ENCODE results near the gene FHIT. TPM values are rescaled to one million over a fixed set of nuclear protein-coding genes. Genes with fewer than 3 reads are reported as not detected.

FHIT gene
- total RNA-seq, 1 donor from 2014 or later = 5.7 TPM

DNA sequence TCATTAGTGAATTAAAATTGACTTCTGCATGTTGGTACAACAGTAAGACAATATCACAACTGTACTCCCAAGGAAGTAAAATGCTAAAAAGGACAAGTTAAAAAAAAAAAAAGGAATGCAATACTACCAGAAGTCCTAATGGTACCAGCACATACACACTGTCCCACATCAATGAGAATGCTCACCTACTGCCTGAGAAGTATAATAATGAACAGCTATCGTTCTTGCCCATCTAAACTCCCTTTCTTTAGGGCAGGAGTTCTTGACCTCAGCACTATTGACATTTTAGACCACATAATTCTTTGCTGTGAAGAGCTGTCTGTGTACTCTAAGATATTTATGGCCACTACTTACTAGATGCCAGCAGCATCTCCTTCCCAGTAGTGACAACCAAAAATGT, 651.7 kb downstream of the FHIT start:
- Histone ChIP-seq H3K4me3 (no peak overlapping the region), H2AFZ (replicated peaks) (no peak overlapping the region), H3K27me3 (no peaks in the 10 kb centered on the region), H3K4me1 (peaks cover 7% of the 10 kb centered on the region), H3K9me3 (ENCODE audit: low read depth) (no peaks in the 10 kb centered on the region), H3K9ac (no peak overlapping the region), H3K27ac (no peak overlapping the region), H3K4me2 (no peak overlapping the region), H3F3A (ENCODE audit: low read depth) (no peaks in the 10 kb centered on the region), H3K79me2 (ENCODE audit: low read depth) (no peaks in the 10 kb centered on the region), H4K20me1 (ENCODE audit: low read depth) (no peaks in the 10 kb centered on the region), H3K36me3 (no peaks in the 10 kb centered on the region)
- Mint-ChIP-seq H3K27me3 (ENCODE audit: insufficient read depth, low read depth) (peaks cover under 1% of the 10 kb centered on the region), H3K9me3 (no peaks in the 10 kb centered on the region), H3K36me3 (no peaks in the 10 kb centered on the region), H3K27ac (no peak overlapping the region), H3K4me1 (no peaks in the 10 kb centered on the region), H3K4me3 (no peak overlapping the region)
- no peak for TF ChIP-seq EZH2phosphoT487 (IDR thresholded peaks at IDR 0.05)
- no peak for TF ChIP-seq EZH2 (IDR thresholded peaks at IDR 0.05)
- TF ChIP-seq, protein P1, sequence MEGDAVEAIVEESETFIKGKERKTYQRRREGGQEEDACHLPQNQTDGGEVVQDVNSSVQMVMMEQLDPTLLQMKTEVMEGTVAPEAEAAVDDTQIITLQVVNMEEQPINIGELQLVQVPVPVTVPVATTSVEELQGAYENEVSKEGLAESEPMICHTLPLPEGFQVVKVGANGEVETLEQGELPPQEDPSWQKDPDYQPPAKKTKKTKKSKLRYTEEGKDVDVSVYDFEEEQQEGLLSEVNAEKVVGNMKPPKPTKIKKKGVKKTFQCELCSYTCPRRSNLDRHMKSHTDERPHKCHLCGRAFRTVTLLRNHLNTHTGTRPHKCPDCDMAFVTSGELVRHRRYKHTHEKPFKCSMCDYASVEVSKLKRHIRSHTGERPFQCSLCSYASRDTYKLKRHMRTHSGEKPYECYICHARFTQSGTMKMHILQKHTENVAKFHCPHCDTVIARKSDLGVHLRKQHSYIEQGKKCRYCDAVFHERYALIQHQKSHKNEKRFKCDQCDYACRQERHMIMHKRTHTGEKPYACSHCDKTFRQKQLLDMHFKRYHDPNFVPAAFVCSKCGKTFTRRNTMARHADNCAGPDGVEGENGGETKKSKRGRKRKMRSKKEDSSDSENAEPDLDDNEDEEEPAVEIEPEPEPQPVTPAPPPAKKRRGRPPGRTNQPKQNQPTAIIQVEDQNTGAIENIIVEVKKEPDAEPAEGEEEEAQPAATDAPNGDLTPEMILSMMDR (IDR thresholded peaks at IDR 0.05) = no peak
- DNase-seq (ENCODE audit: low spot score) = no peak

DNA sequence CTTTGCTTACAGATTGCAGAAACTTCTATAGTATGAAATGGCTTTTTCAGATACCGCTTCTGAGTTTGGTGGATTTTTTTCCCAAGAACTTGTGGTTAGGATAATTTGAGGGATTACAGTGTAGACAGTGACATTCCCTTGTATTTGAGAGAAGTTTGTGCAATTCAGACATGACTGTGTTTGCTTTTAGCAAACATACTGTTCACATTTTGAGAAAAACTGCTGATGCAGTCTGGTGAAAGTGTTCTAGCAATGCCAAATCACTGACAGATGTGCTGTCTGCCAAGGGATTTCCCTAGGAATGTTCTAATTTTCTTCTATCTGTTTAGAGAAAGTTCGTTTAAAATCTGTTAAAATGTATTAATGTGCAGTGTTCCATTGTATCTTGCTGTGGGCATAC, 652.6 kb downstream of the FHIT start:
- Histone ChIP-seq H3F3A (ENCODE audit: low read depth) (no peaks in the 10 kb centered on the region), H4K20me1 (ENCODE audit: low read depth) (no peaks in the 10 kb centered on the region), H3K79me2 (ENCODE audit: low read depth) (no peaks in the 10 kb centered on the region), H3K4me3 (no peak overlapping the region), H3K27me3 (no peaks in the 10 kb centered on the region), H3K4me1 (peaks cover 7% of the 10 kb centered on the region), H3K36me3 (no peaks in the 10 kb centered on the region), H3K27ac (no peak overlapping the region), H2AFZ (replicated peaks) (no peak overlapping the region), H3K4me2 (no peak overlapping the region), H3K9me3 (ENCODE audit: low read depth) (no peaks in the 10 kb centered on the region), H3K9ac (no peak overlapping the region)
- Mint-ChIP-seq H3K4me1 (no peaks in the 10 kb centered on the region), H3K27me3 (ENCODE audit: insufficient read depth, low read depth) (no peaks in the 10 kb centered on the region), H3K27ac (no peak overlapping the region), H3K36me3 (no peaks in the 10 kb centered on the region), H3K9me3 (no peaks in the 10 kb centered on the region), H3K4me3 (no peak overlapping the region)
- TF ChIP-seq, protein P1 (IDR thresholded peaks at IDR 0.05) = no peak
- TF ChIP-seq EZH2phosphoT487 (IDR thresholded peaks at IDR 0.05) (no peak), EZH2 (IDR thresholded peaks at IDR 0.05) (no peak)
- no peak for DNase-seq (ENCODE audit: low spot score)

DNA sequence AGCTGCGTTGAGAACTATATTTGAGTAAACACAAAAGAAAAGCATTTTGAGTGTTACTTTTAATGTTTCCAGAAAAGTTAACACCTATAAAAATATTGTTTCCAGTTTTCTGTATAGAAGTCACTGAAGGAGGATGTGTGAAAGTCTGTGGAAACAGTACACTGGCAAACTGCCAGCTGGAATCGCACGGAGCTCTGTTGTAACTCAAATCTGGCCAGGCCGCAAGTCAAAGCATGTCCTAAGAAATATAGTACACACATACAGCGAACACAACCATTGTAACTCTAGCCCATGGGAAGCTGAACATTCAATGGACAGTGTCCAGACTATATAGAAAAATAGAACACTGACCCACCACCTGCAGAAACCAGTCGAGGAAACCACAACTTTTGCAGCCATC, 657.2 kb downstream of the FHIT start:
- H3K27ac Mint-ChIP-seq = no peak overlapping the region

More for the DNA sequence above, 657.2 kb downstream of the FHIT start:
- Mint-ChIP-seq H3K4me1 (no peaks in the 10 kb centered on the region), H3K36me3 (no peaks in the 10 kb centered on the region), H3K4me3 (no peak overlapping the region), H3K9me3 (no peaks in the 10 kb centered on the region), H3K27me3 (ENCODE audit: insufficient read depth, low read depth) (no peaks in the 10 kb centered on the region)
- H3K4me1 ChIP-seq = no peaks in the 10 kb centered on the region
- no peak overlapping the region for H2AFZ ChIP-seq (replicated peaks)
- H4K20me1 ChIP-seq (ENCODE audit: low read depth) = no peaks in the 10 kb centered on the region
- no peak for DNase-seq (ENCODE audit: low spot score)
- H3K9me3 ChIP-seq (ENCODE audit: low read depth) = no peaks in the 10 kb centered on the region
- H3F3A ChIP-seq (ENCODE audit: low read depth) = no peaks in the 10 kb centered on the region
- no peaks in the 10 kb centered on the region for H3K27me3 ChIP-seq
- TF ChIP-seq, protein P1 (IDR thresholded peaks at IDR 0.05) = no peak
- TF ChIP-seq EZH2phosphoT487 (IDR thresholded peaks at IDR 0.05) (no peak), EZH2 (IDR thresholded peaks at IDR 0.05) (no peak)
- H3K36me3 ChIP-seq = no peaks in the 10 kb centered on the region
- no peaks in the 10 kb centered on the region for H3K79me2 ChIP-seq (ENCODE audit: low read depth)
- H3K4me2 ChIP-seq = no peak overlapping the region
- H3K9ac ChIP-seq = no peak overlapping the region
- no peak overlapping the region for H3K4me3 ChIP-seq
- no peak overlapping the region for H3K27ac ChIP-seq

All from neural progenitor cell (in vitro differentiated cells).